PC-9 (cell line): ENCODE data around the gene SETBP1. TPM values are rescaled to one million over a fixed set of nuclear protein-coding genes. Genes with fewer than 3 reads are reported as not detected.

Experiments
- BruUV-seq: library from RNA; stranded (reverse); fragments of 400-500 nt; replicated peaks from 2 replicates; lab custom pipeline; 2021; lab: Mats Ljungman, UMichigan
- CTCF ChIA-PET: fragments of 300-600 bp; sonication (Branson Sonifier 250); formaldehyde crosslinking; loops from one replicate; lab custom pipeline; 2022; ENCODE audit warnings: antibody characterized with exemption; lab: Charles Lee
- POLR2A ChIA-PET: fragments of 300-600 bp; sonication (Branson Sonifier 250); formaldehyde crosslinking; loops from one replicate; lab custom pipeline; 2022; ENCODE audit warnings: antibody characterized with exemption; ENCODE audit not compliant: unreplicated experiment; lab: Charles Lee
- DNase-seq, 2 experiments: peaks; one replicate each; pipeline versions ENCODE4 v3.0.0 to v3.0.0-alpha.2; 2015 to 2022; ENCODE audit warnings: mixed read lengths in 1 of 2
- H2AFZ ChIP-seq: fragments of 200-600 bp; sonication (generic); 2 replicates; pipeline ENCODE4 v1.8.1; 2017; ENCODE audit warnings: antibody characterized with exemption
- H3F3A ChIP-seq: fragments of 200-600 bp; sonication (generic); 2 replicates; pipeline ENCODE4 v1.8.1; 2017; ENCODE audit warnings: antibody characterized with exemption, mild to moderate bottlenecking, low read depth; ENCODE audit not compliant: insufficient read depth
- H3K27ac ChIP-seq: fragments of 200-600 bp; sonication (generic); 2 replicates; pipeline ENCODE4 v1.6.1; 2016; ENCODE audit warnings: mixed run types
- H3K27me3 ChIP-seq: fragments of 200-600 bp; sonication (generic); 2 replicates; pipeline ENCODE4 v1.6.1; 2016; ENCODE audit warnings: low read depth, mixed run types; ENCODE audit not compliant: insufficient read depth
- H3K36me3 ChIP-seq: fragments of 200-600 bp; sonication (generic); 2 replicates; pipeline ENCODE4 v1.6.1; 2016; ENCODE audit warnings: low read depth, mixed run types
- H3K4me1 ChIP-seq: fragments of 200-600 bp; sonication (generic); replicated peaks from 2 replicates; pipeline ENCODE4 v1.6.1; 2016; ENCODE audit warnings: mixed run types; ENCODE audit not compliant: insufficient read depth
- H3K4me2 ChIP-seq: fragments of 200-600 bp; sonication (generic); 2 replicates; pipeline ENCODE4 v1.6.1; 2017; ENCODE audit warnings: mixed run types
- H3K4me3 ChIP-seq: fragments of 200-600 bp; sonication (generic); 2 replicates; pipeline ENCODE4 v1.6.1; 2016; ENCODE audit warnings: mixed run types
- H3K79me2 ChIP-seq: fragments of 200-600 bp; sonication (generic); 2 replicates; pipeline ENCODE4 v1.6.1; 2017; ENCODE audit warnings: low read depth, mixed run types
- H3K9me2 ChIP-seq: fragments of 200-600 bp; sonication (generic); 2 replicates; pipeline ENCODE4 v1.8.1; 2017; ENCODE audit warnings: mild to moderate bottlenecking; ENCODE audit not compliant: insufficient read depth
- H3K9me3 ChIP-seq: fragments of 200-600 bp; sonication (generic); 2 replicates; pipeline ENCODE4 v1.8.1; 2016; ENCODE audit warnings: low read depth; ENCODE audit not compliant: insufficient read depth
- H4K20me1 ChIP-seq: fragments of 200-600 bp; sonication (generic); 2 replicates; pipeline ENCODE4 v1.8.1; 2017; ENCODE audit not compliant: insufficient read depth
- CTCF ChIP-seq: fragments of 200-600 bp; sonication (generic); conservative IDR thresholded peaks from 2 replicates; pipeline ENCODE4 v1.6.1; 2017; ENCODE audit warnings: mixed run types, antibody characterized with exemption, mild to moderate bottlenecking, moderate library complexity
- EZH2 ChIP-seq: fragments of 200-600 bp; sonication (generic); IDR thresholded peaks from 2 replicates; pipeline ENCODE4 v1.8.0; 2017; ENCODE audit warnings: antibody characterized with exemption, low read depth
- intact Hi-C: fragments of 100-400 bp; cut with micrococcal nuclease; formaldehyde crosslinking; loops from one replicate; pipeline ENCODE4 v1.10.0; 2022; ENCODE audit not compliant: unreplicated experiment
- total RNA-seq: library from RNA; stranded (reverse); gene quantifications from 2 replicates; pipeline ENCODE4 v1.2.3, GENCODE V29; 2021

Gene SETBP1
- total RNA-seq, 1 experiment from 2014 or later, result 9.0 TPM

GRCh38 chr18:44686156-44686555 lies 5.5 kb downstream of the SETBP1 start:
- Histone ChIP-seq H3K27ac (no peak overlapping the region), H3K27me3 (no peaks in the 10 kb centered on the region), H3F3A (peaks cover 9% of the 10 kb centered on the region; the same call in 1 of the 2 replicates), H3K9me3 (no peaks in the 10 kb centered on the region), H3K79me2 (no peaks in the 10 kb centered on the region), H3K9me2 (no peaks in the 10 kb centered on the region), H3K4me1 (peaks cover 21% of the 10 kb centered on the region), H4K20me1 (no peaks in the 10 kb centered on the region), H3K4me3 (no peak overlapping the region), H3K4me2 (peak overlapping the region; percentile 39), H2AFZ (no peak overlapping the region), H3K36me3 (no peaks in the 10 kb centered on the region)
- DNase-seq, result peak; percentile 36 to 77
- TF ChIP-seq EZH2 (no peak), CTCF (no peak)
- ChIA-PET CTCF (interaction anchor here (0.6 kb wide), 1 partner anchor 1375 kb away, joined by 3 read pairs; no protein-coding TSS in a partner anchor), POLR2A (interaction anchor here (0.5 kb wide), 1 partner anchor 137 kb away, joined by 9 read pairs; no protein-coding TSS in a partner anchor)
- intact Hi-C loops, result loop anchor here (10.0 kb wide), 1 partner anchor 329 kb away; no protein-coding TSS in a partner anchor
- BruUV-seq, result no TSS peak

GRCh38 chr18:44687421-44687820 lies 6.7 kb downstream of the SETBP1 start:
- Histone ChIP-seq H3K27me3 (no peaks in the 10 kb centered on the region), H3K4me1 (peaks cover 19% of the 10 kb centered on the region), H3K9me2 (no peaks in the 10 kb centered on the region), H3K4me3 (no peak overlapping the region), H3F3A (peaks cover 9% of the 10 kb centered on the region; the same call in 1 of the 2 replicates), H3K9me3 (no peaks in the 10 kb centered on the region), H4K20me1 (no peaks in the 10 kb centered on the region), H3K36me3 (no peaks in the 10 kb centered on the region), H2AFZ (no peak overlapping the region), H3K79me2 (no peaks in the 10 kb centered on the region), H3K27ac (no peak overlapping the region), H3K4me2 (no peak overlapping the region)
- POLR2A ChIA-PET, result no interaction called here
- intact Hi-C loops, result loop anchor here (10.0 kb wide), 1 partner anchor 327 kb away; no protein-coding TSS in a partner anchor
- BruUV-seq, result no TSS peak
- no peak for DNase-seq
- CTCF ChIA-PET, result no interaction called here
- TF ChIP-seq CTCF (no peak), EZH2 (no peak)

GRCh38 chr18:44689736-44690135 lies 9.0 kb downstream of the SETBP1 start:
- H3K4me1 ChIP-seq, result peaks cover 19% of the 10 kb centered on the region
- no peaks in the 10 kb centered on the region for H3K9me2 ChIP-seq
- peaks cover 9% of the 10 kb centered on the region; the same call in 1 of the 2 replicates for H3F3A ChIP-seq
- no peaks in the 10 kb centered on the region for H3K79me2 ChIP-seq
- no TSS peak for BruUV-seq
- intact Hi-C loops, result loop anchor here (10.0 kb wide), 1 partner anchor 325 kb away; no protein-coding TSS in a partner anchor
- no peaks in the 10 kb centered on the region for H3K27me3 ChIP-seq
- H3K4me2 ChIP-seq, result no peak overlapping the region
- ChIA-PET CTCF (no interaction called here), POLR2A (no interaction called here)
- H3K4me3 ChIP-seq, result no peak overlapping the region
- no peaks in the 10 kb centered on the region for H3K36me3 ChIP-seq
- no peaks in the 10 kb centered on the region; the same call in 1 of the 2 replicates for H3K9me3 ChIP-seq
- DNase-seq, result no peak
- no peak overlapping the region for H3K27ac ChIP-seq
- no peak overlapping the region for H2AFZ ChIP-seq
- TF ChIP-seq CTCF, result no peak
- TF ChIP-seq EZH2, result no peak
- no peaks in the 10 kb centered on the region for H4K20me1 ChIP-seq
